ENCODE results near the gene PPT2.

The PPT2 gene

GRCh38 chr6:32153564-32154513 is at the start of gene PPT2:
Gene PPT2, plus strand, starts transcription at chr6:32154141. Its CDS starts 454 bp downstream, at chr6:32154595.
- DNase-seq, result peak; percentile 6

- DNase-seq, result no peak
Observed at GRCh38 chr6:32105433-32105832, 48.5 kb upstream of the PPT2 start.

- no peak for DNase-seq
Observed at GRCh38 chr6:32107406-32107805, 46.5 kb upstream of the PPT2 start.

- DNase-seq, result no peak
Observed at GRCh38 chr6:32108094-32108627, 45.8 kb upstream of the PPT2 start.

- no peak for DNase-seq
Observed at GRCh38 chr6:32108727-32109113, 45.2 kb upstream of the PPT2 start.

- no peak for DNase-seq
Observed at GRCh38 chr6:32109114-32109764, 44.7 kb upstream of the PPT2 start, which contains the start of gene TNXB. Gene TNXB, minus strand, starts transcription at chr6:32109338. Its CDS starts 11,140 bp downstream, at chr6:32098198.

- DNase-seq, result no peak
Observed at GRCh38 chr6:32109765-32110160, 44.2 kb upstream of the PPT2 start.

GRCh38 chr6:32110632-32111031 is 43.3 kb upstream of the PPT2 start:
- DNase-seq, result no peak

- DNase-seq, result no peak
Observed at GRCh38 chr6:32111424-32112066, 42.4 kb upstream of the PPT2 start.

GRCh38 chr6:32112431-32112980 is 41.4 kb upstream of the PPT2 start:
- DNase-seq, result no peak

GRCh38 chr6:32113386-32114352 is 40.3 kb upstream of the PPT2 start:
- DNase-seq, result no peak

GRCh38 chr6:32114796-32115195 is 39.1 kb upstream of the PPT2 start:
- no peak for DNase-seq

- no peak for DNase-seq
Observed at GRCh38 chr6:32115623-32116022, 38.3 kb upstream of the PPT2 start.

- DNase-seq, result no peak
Observed at GRCh38 chr6:32116674-32117073, 37.3 kb upstream of the PPT2 start.

- no peak for DNase-seq
Observed at GRCh38 chr6:32117461-32117860, 36.5 kb upstream of the PPT2 start.

- DNase-seq, result no peak
Observed at GRCh38 chr6:32118782-32119628, 34.9 kb upstream of the PPT2 start.

GRCh38 chr6:32120573-32121059 is 33.3 kb upstream of the PPT2 start:
- no peak for DNase-seq

- DNase-seq, result no peak
Observed at GRCh38 chr6:32123681-32124080, 30.3 kb upstream of the PPT2 start.

GRCh38 chr6:32126880-32127279 is 27.1 kb upstream of the PPT2 start:
- no peak for DNase-seq

GRCh38 chr6:32127409-32127716 is 26.6 kb upstream of the PPT2 start:
- DNase-seq, result no peak
